Neuronal stem cell (in vitro differentiated cells): ENCODE data around the gene ELK4.
A peak's percentile ranks its signal among the peaks of the same experiment; 100 is the strongest.

Source experiments
- DNase-seq: peaks from one replicate; pipeline ENCODE4 v3.0.0-alpha.2; 2013; ENCODE audit warnings: low spot score
- H2AFZ ChIP-seq: one replicate; pipeline ENCODE4 v1.6.1; 2013; ENCODE audit warnings: mild to moderate bottlenecking, low read length, inconsistent platforms
- H2AK5ac ChIP-seq: 2 replicates; pipeline ENCODE4 v1.6.1; 2013; ENCODE audit warnings: low read depth, mild to moderate bottlenecking, inconsistent platforms, low read length, moderate library complexity, mixed read lengths
- H2BK120ac ChIP-seq: 2 replicates; pipeline ENCODE4 v1.6.1; 2013; ENCODE audit warnings: low read depth, mild to moderate bottlenecking, inconsistent platforms, low read length, moderate library complexity, mixed read lengths
- H2BK12ac ChIP-seq: one replicate; pipeline ENCODE4 v1.6.1; 2013; ENCODE audit warnings: low read length, inconsistent platforms
- H2BK15ac ChIP-seq: 2 replicates; pipeline ENCODE4 v1.6.1; 2013; ENCODE audit warnings: mild to moderate bottlenecking, low read length, inconsistent platforms, mixed read lengths
- H2BK5ac ChIP-seq: one replicate; pipeline ENCODE4 v1.6.1; 2013; ENCODE audit warnings: inconsistent platforms, mild to moderate bottlenecking, low read length, moderate library complexity
- H3K14ac ChIP-seq: one replicate; pipeline ENCODE4 v1.6.1; 2013; ENCODE audit warnings: low read length, inconsistent platforms
- H3K18ac ChIP-seq: 2 replicates; pipeline ENCODE4 v1.6.1; 2013; ENCODE audit warnings: low read length, inconsistent platforms
- H3K23ac ChIP-seq: 2 replicates; pipeline ENCODE4 v1.6.1; 2013; ENCODE audit warnings: low read depth, mild to moderate bottlenecking, mixed read lengths, low read length, inconsistent platforms; ENCODE audit not compliant: poor library complexity
- H3K27ac ChIP-seq: replicated peaks from 3 replicates; pipeline ENCODE4 v1.5.1; 2013; ENCODE audit warnings: low read length, inconsistent platforms
- H3K27me3 ChIP-seq, 3 experiments: 2 replicates each; pipeline ENCODE4 v1.6.1; 2013; ENCODE audit warnings: low read length in 3 of 3, mild to moderate bottlenecking in 2 of 3, inconsistent platforms in 1 of 3, low read depth in 1 of 3, mixed read lengths in 1 of 3, moderate library complexity in 1 of 3; ENCODE audit not compliant: control insufficient read depth in 3 of 3, insufficient read depth in 3 of 3
- H3K36me3 ChIP-seq, 2 donors: replicated peaks in 1 of 2; 2 replicates each; pipeline ENCODE4 v1.6.1; 2013; ENCODE audit warnings: low read length in 2 of 2; ENCODE audit not compliant: control insufficient read depth in 2 of 2, insufficient read depth in 2 of 2
- H3K4ac ChIP-seq: 2 replicates; pipeline ENCODE4 v1.6.1; 2013; ENCODE audit warnings: inconsistent platforms, mild to moderate bottlenecking, low read length, moderate library complexity
- H3K4me1 ChIP-seq, 2 donors: 1 replicate in 1 of 2; 2 replicates in 1 of 2; pipeline ENCODE4 v1.6.1; 2013; ENCODE audit warnings: low read length in 2 of 2, low read depth in 1 of 2; ENCODE audit not compliant: control insufficient read depth in 2 of 2, insufficient read depth in 1 of 2
- H3K4me2 ChIP-seq: one replicate; pipeline ENCODE4 v1.6.1; 2013; ENCODE audit warnings: mild to moderate bottlenecking, low read length, inconsistent platforms; ENCODE audit not compliant: insufficient read depth, poor library complexity, severe bottlenecking
- H3K4me3 ChIP-seq, 2 donors: 2 replicates each; pipeline ENCODE4 v1.5.1; 2013; ENCODE audit warnings: low read length in 2 of 2, mild to moderate bottlenecking in 2 of 2, inconsistent platforms in 1 of 2, moderate library complexity in 1 of 2
- H3K79me1 ChIP-seq: one replicate; pipeline ENCODE4 v1.6.1; 2013; ENCODE audit warnings: low read depth, mild to moderate bottlenecking, inconsistent platforms, low read length, moderate library complexity
- H3K9ac ChIP-seq: one replicate; pipeline ENCODE4 v1.6.1; 2013; ENCODE audit warnings: mild to moderate bottlenecking, low read depth, low read length, inconsistent platforms; ENCODE audit not compliant: poor library complexity
- H3K9me3 ChIP-seq, 2 donors: replicated peaks in 1 of 2; 2 replicates each; pipeline versions ENCODE3 to v1.6.1; 2013; ENCODE audit warnings: low read length in 2 of 2, mild to moderate bottlenecking in 2 of 2, inconsistent platforms in 1 of 2, low read depth in 1 of 2, mixed read lengths in 1 of 2, moderate library complexity in 1 of 2; ENCODE audit not compliant: control insufficient read depth in 2 of 2, insufficient read depth in 1 of 2
- H4K8ac ChIP-seq: one replicate; pipeline ENCODE4 v1.6.1; 2013; ENCODE audit warnings: low read depth, mild to moderate bottlenecking, inconsistent platforms, low read length, moderate library complexity
- H4K91ac ChIP-seq: one replicate; pipeline ENCODE4 v1.6.1; 2013; ENCODE audit warnings: low read length, low read depth, mild to moderate bottlenecking, inconsistent platforms; ENCODE audit not compliant: poor library complexity
- WGBS, 2 donors: extraction: QIAGEN DNeasy Blood & Tissue Kit; methylation state at CpG; one replicate each; pipeline ENCODE4 v1.1.7; 2013; ENCODE audit warnings: missing lambda C conversion rate in 2 of 2, mixed read lengths in 1 of 2; ENCODE audit not compliant: insufficient read length in 2 of 2, insufficient replicate concordance in 1 of 2; ENCODE audit errors: extremely low coverage in 2 of 2; 5-methylcytosine and 5-hydroxymethylcytosine counted together

Gene ELK4

DNA sequence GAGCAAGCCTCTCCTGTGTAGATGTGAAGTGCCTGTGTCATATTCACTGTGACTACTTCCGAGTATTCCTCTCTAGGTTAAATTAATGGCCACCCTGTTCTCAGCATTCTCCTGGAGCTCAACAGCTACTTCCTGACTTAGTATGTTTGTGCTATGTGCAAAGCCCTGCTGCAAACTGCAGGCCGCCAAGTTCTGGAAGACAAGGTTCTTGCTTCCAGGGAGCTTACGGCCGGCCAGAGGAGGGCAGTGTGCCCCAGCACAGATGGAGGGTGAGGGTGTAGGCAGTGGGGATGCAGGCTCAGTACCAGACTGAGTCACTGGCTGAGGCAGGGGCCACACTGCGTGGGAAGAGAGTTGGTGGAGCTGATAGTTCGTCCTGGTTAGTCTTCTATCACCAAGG is 43.2 kb downstream of the ELK4 start:
- H3K18ac ChIP-seq = no peak overlapping the region
- WGBS, 2 donors = no CpG with 5 or more reads among the region's 6 CpGs
- H3K9me3 ChIP-seq = no peaks in the 10 kb centered on the region
- no peak overlapping the region for H3K4ac ChIP-seq
- no peak overlapping the region for H2BK120ac ChIP-seq
- H3K4me1 ChIP-seq = peaks cover 0 to 2% of the 10 kb centered on the region in 2 donors
- no peak overlapping the region for H3K23ac ChIP-seq
- H3K27me3 ChIP-seq = peaks cover 0 to 8% (median 0%) of the 10 kb centered on the region in 3 experiments
- no peak overlapping the region for H2AK5ac ChIP-seq
- no peak overlapping the region for H3K14ac ChIP-seq
- H3K9ac ChIP-seq = peak overlapping the region; percentile 45
- no peak overlapping the region for H3K4me2 ChIP-seq
- no peak overlapping the region for H2BK5ac ChIP-seq
- H2BK12ac ChIP-seq = no peak overlapping the region
- no peak overlapping the region for H4K91ac ChIP-seq
- H2BK15ac ChIP-seq = no peak overlapping the region
- no peak overlapping the region for H3K4me3 ChIP-seq
- no peak overlapping the region for H2AFZ ChIP-seq
- no peak overlapping the region for H4K8ac ChIP-seq
- H3K36me3 ChIP-seq = no peaks in the 10 kb centered on the region
- no peak overlapping the region for H3K27ac ChIP-seq
- no peak for DNase-seq
- H3K79me1 ChIP-seq = no peaks in the 10 kb centered on the region

DNA sequence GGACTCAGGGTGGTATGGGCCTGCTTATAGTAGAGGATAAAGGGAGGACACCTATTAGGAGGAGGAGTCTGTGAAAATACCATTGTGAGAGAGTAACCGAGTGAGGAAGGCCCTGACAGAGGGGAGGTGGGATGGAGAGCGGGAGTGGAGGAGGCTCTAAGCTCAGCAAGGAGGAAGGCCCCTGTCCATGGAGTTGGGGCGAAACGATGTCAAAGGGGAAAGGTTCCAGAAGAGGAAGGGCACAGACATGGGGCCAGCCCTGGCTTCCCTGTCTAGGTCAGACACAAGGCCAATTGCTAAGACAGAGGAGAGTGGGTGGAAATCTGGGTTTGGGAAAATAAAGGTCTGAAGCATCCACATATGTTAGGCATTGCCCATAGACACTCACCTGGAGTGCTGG is 44.2 kb downstream of the ELK4 start:
- H3K27ac ChIP-seq = no peak overlapping the region
- no peak overlapping the region for H3K4me2 ChIP-seq
- no peak overlapping the region for H3K9ac ChIP-seq
- H2BK5ac ChIP-seq = no peak overlapping the region
- H3K4me1 ChIP-seq = peaks cover 2 to 3% of the 10 kb centered on the region in 2 donors
- DNase-seq = no peak
- H2BK12ac ChIP-seq = no peak overlapping the region
- no peak overlapping the region for H4K91ac ChIP-seq
- H4K8ac ChIP-seq = no peak overlapping the region
- no peak overlapping the region for H3K4ac ChIP-seq
- H3K9me3 ChIP-seq = no peaks in the 10 kb centered on the region
- H3K18ac ChIP-seq = no peak overlapping the region
- H2BK120ac ChIP-seq = no peak overlapping the region
- no peaks in the 10 kb centered on the region for H3K79me1 ChIP-seq
- H2BK15ac ChIP-seq = no peak overlapping the region
- no peak overlapping the region for H3K4me3 ChIP-seq
- H3K27me3 ChIP-seq = peaks cover 0 to 11% (median 0%) of the 10 kb centered on the region in 3 experiments
- WGBS, 2 donors = no CpG with 5 or more reads among the region's 4 CpGs
- no peak overlapping the region for H3K14ac ChIP-seq
- H2AK5ac ChIP-seq = no peak overlapping the region
- no peak overlapping the region for H3K23ac ChIP-seq
- H2AFZ ChIP-seq = no peak overlapping the region
- H3K36me3 ChIP-seq = no peaks in the 10 kb centered on the region

- Histone ChIP-seq H2AK5ac (peak overlapping the region; percentile 0), H4K8ac (no peak overlapping the region), H3K79me1 (no peaks in the 10 kb centered on the region), H3K23ac (no peak overlapping the region), H3K4me1 (peaks cover 4 to 5% of the 10 kb centered on the region in 2 donors), H3K36me3 (no peaks in the 10 kb centered on the region), H3K9me3 (no peaks in the 10 kb centered on the region), H3K4ac (no peak overlapping the region), H2AFZ (no peak overlapping the region), H2BK120ac (no peak overlapping the region), H3K4me3 (no peak overlapping the region), H3K14ac (no peak overlapping the region), H3K27me3 (peaks cover 0 to 21% (median 0%) of the 10 kb centered on the region in 3 experiments), H3K4me2 (no peak overlapping the region), H4K91ac (no peak overlapping the region), H3K9ac (no peak overlapping the region), H2BK15ac (no peak overlapping the region), H3K18ac (peak overlapping the region; percentile 42), H2BK12ac (no peak overlapping the region), H2BK5ac (no peak overlapping the region), H3K27ac (no peak overlapping the region)
- no peak for DNase-seq
- WGBS, 2 donors = no CpG with 5 or more reads among the region's 13 CpGs
These were observed 45.7 kb downstream of the ELK4 start for GRCh38 chr1:205585835-205586785.

DNA sequence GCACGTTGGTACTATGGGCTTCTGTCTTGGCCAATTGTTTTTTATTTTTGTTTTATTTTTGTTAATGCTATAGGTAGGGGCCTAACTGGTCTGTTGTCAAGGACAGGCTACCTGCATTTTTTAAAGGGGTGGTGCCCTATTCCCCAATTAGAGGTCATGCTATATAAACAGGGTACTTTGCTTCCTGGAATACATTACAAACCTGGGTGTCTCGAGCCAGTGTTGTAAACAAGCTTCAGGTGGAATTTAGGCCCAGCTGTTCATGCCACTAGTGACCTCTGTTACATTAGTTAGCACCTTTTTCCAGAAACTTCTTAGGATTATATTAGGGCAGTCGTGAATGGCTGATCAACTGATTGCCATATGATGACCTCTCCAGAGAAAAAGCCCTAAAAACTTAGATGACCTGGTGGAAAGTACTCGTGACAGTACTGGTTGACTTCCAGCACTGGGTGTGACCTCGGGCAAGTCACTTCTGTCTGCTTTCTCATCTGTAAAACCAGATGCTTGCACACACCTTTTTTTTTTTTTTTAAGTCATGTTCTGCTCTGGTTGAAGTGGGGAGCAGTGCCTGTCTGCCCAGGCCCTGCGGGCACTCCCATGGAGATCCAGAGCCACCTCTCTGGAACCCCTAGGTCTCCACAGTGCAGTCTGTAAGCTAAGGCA is 46.5 kb downstream of the ELK4 start:
- no peak overlapping the region for H2BK120ac ChIP-seq
- H3K27ac ChIP-seq = no peak overlapping the region
- no peak overlapping the region for H4K8ac ChIP-seq
- no peak overlapping the region for H3K9ac ChIP-seq
- H4K91ac ChIP-seq = no peak overlapping the region
- WGBS, 2 donors = no CpG with 5 or more reads among the region's 6 CpGs
- no peak overlapping the region for H2BK12ac ChIP-seq
- H3K36me3 ChIP-seq = no peaks in the 10 kb centered on the region
- DNase-seq = no peak
- H2AK5ac ChIP-seq = no peak overlapping the region
- H2BK15ac ChIP-seq = no peak overlapping the region
- no peak overlapping the region for H3K23ac ChIP-seq
- no peak overlapping the region for H3K4me2 ChIP-seq
- no peak overlapping the region for H2AFZ ChIP-seq
- H3K4me1 ChIP-seq = peaks cover 4 to 5% of the 10 kb centered on the region in 2 donors
- H3K9me3 ChIP-seq = no peaks in the 10 kb centered on the region
- no peak overlapping the region for H3K14ac ChIP-seq
- no peak overlapping the region for H3K18ac ChIP-seq
- H3K4me3 ChIP-seq = no peak overlapping the region
- H3K79me1 ChIP-seq = no peaks in the 10 kb centered on the region
- peaks cover 0 to 27% (median 0%) of the 10 kb centered on the region in 3 experiments for H3K27me3 ChIP-seq
- no peak overlapping the region for H2BK5ac ChIP-seq
- H3K4ac ChIP-seq = no peak overlapping the region
